GM12878 (cell line): Measurements from ENCODE around the gene FOXD3. TPM values are rescaled to one million over a fixed set of nuclear protein-coding genes. Genes with fewer than 3 reads are reported as not detected.

ENCODE experiments used
- ATAC-seq: fragments of 200-7000 bp; cut with Tn5 transposase; 3 replicates; pipeline ENCODE4 v1.9.1; 2020; ENCODE audit warnings: mild to moderate bottlenecking, moderate library complexity
- BruUV-seq: library from RNA; stranded (reverse); fragments of 400-500 nt; replicated peaks from 2 replicates; lab custom pipeline; 2021; lab: Mats Ljungman, UMichigan
- CTCF ChIA-PET: fragments of 300-600 bp; sonication (Branson Sonifier 250); formaldehyde crosslinking; extraction: SDS; loops from one replicate; lab custom pipeline; 2021; ENCODE audit warnings: inconsistent platforms; lab: Yijun Ruan, JAX
- POLR2A ChIA-PET: fragments of 350-600 bp; formaldehyde crosslinking; extraction: SDS; loops from one replicate; lab custom pipeline; 2021; ENCODE audit warnings: inconsistent platforms; lab: Charles Lee
- RAD21 ChIA-PET: fragments of 300-600 bp; sonication (Branson Sonifier 250); formaldehyde crosslinking; loops from one replicate; lab custom pipeline; 2023; ENCODE audit warnings: antibody characterized with exemption; ENCODE audit not compliant: unreplicated experiment; lab: Charles Lee
- SMC1A ChIA-PET: fragments of 300-600 bp; sonication (Branson Sonifier 250); formaldehyde crosslinking; loops from one replicate; lab custom pipeline; 2023; ENCODE audit not compliant: unreplicated experiment, uncharacterized antibody; lab: Charles Lee
- DNase-seq: peaks from one replicate; pipeline ENCODE4 v3.0.0-alpha.2; 2011; ENCODE audit warnings: low read depth, low spot score
- FAIRE-seq: peaks from 3 replicates; lab custom pipeline; 2011; peaks lifted over from hg19 to GRCh38; lab: Jason Lieb, UNC
- H2AFZ ChIP-seq: 2 replicates; pipeline ENCODE4 v1.6.0; 2011; ENCODE audit warnings: low read depth, low read length, control low read depth; ENCODE audit not compliant: control insufficient read depth
- H3K27ac ChIP-seq: 2 replicates; pipeline ENCODE4 v1.5.1; 2011; ENCODE audit warnings: control low read depth; ENCODE audit not compliant: control insufficient read depth, insufficient read depth
- H3K27me3 ChIP-seq, 2 experiments: replicated peaks in 1 of 2; 2 replicates each; pipeline versions ENCODE4 v1.6.0 to v1.6.1; 2011; ENCODE audit warnings: low read length in 1 of 2; ENCODE audit not compliant: control insufficient read depth in 2 of 2, insufficient read depth in 2 of 2
- H3K36me3 ChIP-seq, 2 experiments: 2 replicates each; pipeline ENCODE4 v1.5.1; 2011; ENCODE audit warnings: low read length in 1 of 2; ENCODE audit not compliant: control insufficient read depth in 2 of 2, insufficient read depth in 2 of 2
- H3K4me1 ChIP-seq: 2 replicates; pipeline ENCODE4 v1.6.1; 2011; ENCODE audit warnings: mild to moderate bottlenecking, low read length, moderate library complexity, mixed read lengths; ENCODE audit not compliant: control insufficient read depth, insufficient read depth
- H3K4me2 ChIP-seq: 2 replicates; pipeline ENCODE4 v1.6.0; 2011; ENCODE audit warnings: control low read depth; ENCODE audit not compliant: control insufficient read depth, insufficient read depth
- H3K4me3 ChIP-seq: fragments of 200-600 bp; sonication (generic); 2 replicates; pipeline ENCODE4 v1.5.1; 2016
- H3K79me2 ChIP-seq: 2 replicates; pipeline ENCODE4 v1.6.0; 2011; ENCODE audit warnings: low read length; ENCODE audit not compliant: control insufficient read depth, insufficient read depth
- H3K9ac ChIP-seq: 2 replicates; pipeline ENCODE4 v1.8.0; 2011; ENCODE audit warnings: low read length, control low read depth, mixed read lengths; ENCODE audit not compliant: control insufficient read depth, insufficient read depth
- H3K9me3 ChIP-seq: replicated peaks from 3 replicates; pipeline ENCODE4 v1.5.1; 2011; ENCODE audit warnings: mild to moderate bottlenecking, low read length; ENCODE audit not compliant: control insufficient read depth, insufficient read depth
- H4K20me1 ChIP-seq: 2 replicates; pipeline ENCODE4 v1.6.0; 2011; ENCODE audit not compliant: control insufficient read depth, insufficient read depth
- CBX5 ChIP-seq: sonication (generic); IDR thresholded peaks from 2 replicates; pipeline ENCODE4 v1.6.1; 2016; ENCODE audit warnings: low read depth, moderate library complexity, mild to moderate bottlenecking, inconsistent platforms
- CHD2 ChIP-seq: IDR thresholded peaks from 2 replicates; pipeline ENCODE4 v1.6.1; 2011; ENCODE audit warnings: low read depth, low read length, improper control_type of control experiment, borderline replicate concordance
- HDAC2 ChIP-seq: fragments of 200-600 bp; sonication (generic); IDR thresholded peaks from 2 replicates; pipeline ENCODE4 v1.6.1; 2017
- POLR2AphosphoS5 ChIP-seq: IDR thresholded peaks from 2 replicates; pipeline ENCODE4 v1.6.1; 2011; ENCODE audit warnings: mild to moderate bottlenecking, low read length, inconsistent platforms
- SIN3A ChIP-seq: IDR thresholded peaks from 2 replicates; pipeline ENCODE4 v1.6.1; 2012; ENCODE audit warnings: low read depth, low read length, improper control_type of control experiment
- ZNF24 ChIP-seq: fragments of 450-650 bp; IDR thresholded peaks from 2 replicates; pipeline ENCODE4 v1.6.1; 2017; ENCODE audit warnings: antibody characterized with exemption, mild to moderate bottlenecking
- ZNF384 ChIP-seq: IDR thresholded peaks from 2 replicates; pipeline ENCODE4 v1.6.1; 2012; ENCODE audit warnings: low read depth, mild to moderate bottlenecking, low read length, improper control_type of control experiment, borderline replicate concordance
- ZNF622 ChIP-seq: fragments of 450-650 bp; IDR thresholded peaks from 2 replicates; pipeline ENCODE4 v1.6.1; 2017; ENCODE audit warnings: mild to moderate bottlenecking, inconsistent platforms
- WGBS: methylation state at CpG from one replicate; pipeline ENCODE4 v1.1.6; 2016; ENCODE audit warnings: low lambda C conversion rate; ENCODE audit not compliant: insufficient replicate concordance, insufficient coverage; ENCODE audit errors: missing lambda C conversion rate; 5-methylcytosine and 5-hydroxymethylcytosine counted together
- in situ Hi-C: fragments of 300-500 bp; cut with MboI; formaldehyde crosslinking; loops from 9 replicates; pipeline ENCODE4 v1.14.3; 2018; ENCODE audit warnings: mixed read lengths
- intact Hi-C: fragments of 100-400 bp; cut with micrococcal nuclease; formaldehyde crosslinking; loops from one replicate; pipeline ENCODE4 v1.14.2; 2022; ENCODE audit not compliant: unreplicated experiment
- polyA plus RNA-seq, 11 experiments: library from polyadenylated mRNA; depleted of rRNA in 4 of 11; unstranded in 6 of 11; stranded (reverse) in 5 of 11; fragments of >200 nt; fragmentation: Nextera tagmentation in 4 of 11; fragmentation: Illumina TruSeq in 1 of 11; extraction: Ambion mirVana in 4 of 11; extraction: Trizol in 1 of 11; gene quantifications; 1 replicate in 1 of 11; 2 replicates in 10 of 11; pipeline versions ENCODE4 v1.2.1 to v1.2.3, GENCODE V29; 2011 to 2016; ENCODE audit warnings: inconsistent platforms in 2 of 11, missing spikeins in 2 of 11, low read depth in 1 of 11
- total RNA-seq, 4 experiments: library from RNA; depleted of rRNA in 3 of 4; stranded (reverse); fragments of >200 nt in 3 of 4; fragmentation: Illumina TruSeq in 1 of 4; extraction: Trizol in 1 of 4; gene quantifications; 2 replicates each; pipeline versions ENCODE4 v1.2.1 to v1.2.3, GENCODE V29; 2013 to 2021
- TF ChIP-seq, protein P1 (sequence below): fragments of 450-650 bp; IDR thresholded peaks from 2 replicates; pipeline ENCODE4 v1.6.1; 2016; ENCODE audit warnings: mild to moderate bottlenecking, moderate library complexity, borderline replicate concordance

Gene FOXD3
- total and polyA plus RNA-seq, 10 of the 15 experiments (the other 5 are each of a cell fraction or from before 2014, with no cell fraction given), result not detected

DNA sequence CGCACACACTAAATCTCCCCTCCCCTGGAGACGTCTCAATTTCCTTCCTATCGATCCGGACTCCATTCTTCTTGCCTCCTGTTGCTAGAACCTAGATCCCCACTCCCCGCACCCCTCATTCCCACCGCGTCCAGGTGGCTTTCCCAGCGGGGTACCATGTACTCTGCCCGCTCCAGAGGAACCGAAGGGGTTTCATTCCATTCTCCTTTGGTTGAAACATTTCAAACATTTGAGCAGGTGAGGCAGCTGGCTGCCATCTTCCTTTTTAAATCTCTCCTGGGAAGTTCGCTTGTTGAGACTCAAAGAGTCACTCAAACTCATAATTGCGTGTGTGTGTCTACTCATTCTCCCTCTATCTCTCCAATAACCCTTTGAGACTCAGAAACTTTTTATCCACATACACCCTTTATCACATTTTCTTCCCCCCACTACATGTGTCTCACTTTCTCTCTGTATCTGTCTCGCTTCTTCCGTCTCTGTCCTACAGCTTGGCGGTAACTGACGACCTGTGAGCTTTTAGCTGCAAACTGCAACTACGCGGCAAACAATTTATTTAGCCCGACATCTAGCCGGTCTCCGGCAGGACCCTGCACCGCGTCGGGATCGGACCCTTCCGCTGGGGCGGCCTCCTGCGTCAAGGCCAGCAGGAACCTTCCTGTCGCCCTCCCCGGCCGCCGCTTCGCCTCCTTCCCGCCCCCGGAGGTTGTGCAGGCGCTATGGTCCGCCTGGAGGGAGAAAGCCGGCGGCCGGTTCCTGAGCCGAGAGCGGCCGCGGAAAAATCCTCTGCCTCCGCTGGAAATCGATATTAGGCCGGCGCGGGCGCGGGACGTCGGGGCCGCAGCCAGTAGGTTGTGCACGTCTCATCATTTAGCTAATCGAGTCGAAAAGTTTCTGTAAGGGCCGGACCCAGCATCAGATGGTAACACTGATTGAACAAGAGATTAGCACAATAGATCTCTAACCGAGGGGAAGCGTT is 3.0 kb upstream of the FOXD3 start:
- peaks cover 1% of the 10 kb centered on the region; the same call in 2 of the 3 replicates for H3K9me3 ChIP-seq
- H3K4me1 ChIP-seq, result no peaks in the 10 kb centered on the region; the same call in 1 of the 2 replicates
- DNase-seq (no peak), ATAC-seq (no peak), FAIRE-seq (no peak)
- H3K27me3 ChIP-seq, result peaks cover 9 to 41% of the 10 kb centered on the region in 2 experiments
- BruUV-seq, result no TSS peak
- WGBS, result 45% methylated on average over 55 of the region's 60 CpGs
- H3K27ac ChIP-seq, result no peak overlapping the region
- H2AFZ ChIP-seq, result no peak overlapping the region
- in situ Hi-C loops, result no loop called here
- ChIA-PET SMC1A (interaction anchor here (1.1 kb wide), 1 partner anchor 88 kb away, joined by 3 read pairs; no protein-coding TSS in a partner anchor), POLR2A (no interaction called here), RAD21 (no interaction called here), CTCF (no interaction called here)
- intact Hi-C loops, result loop anchor here (5.0 to 10.0 kb wide), 2 partner anchors 218 to 365 kb away; no protein-coding TSS in a partner anchor
- H4K20me1 ChIP-seq, result no peaks in the 10 kb centered on the region
- no peak overlapping the region for H3K9ac ChIP-seq
- TF ChIP-seq CHD2 (no peak), SIN3A (no peak), ZNF24 (no peak), POLR2AphosphoS5 (no peak), CBX5 (no peak), HDAC2 (no peak), ZNF384 (no peak), ZNF622 (no peak)
- TF ChIP-seq, protein P1, sequence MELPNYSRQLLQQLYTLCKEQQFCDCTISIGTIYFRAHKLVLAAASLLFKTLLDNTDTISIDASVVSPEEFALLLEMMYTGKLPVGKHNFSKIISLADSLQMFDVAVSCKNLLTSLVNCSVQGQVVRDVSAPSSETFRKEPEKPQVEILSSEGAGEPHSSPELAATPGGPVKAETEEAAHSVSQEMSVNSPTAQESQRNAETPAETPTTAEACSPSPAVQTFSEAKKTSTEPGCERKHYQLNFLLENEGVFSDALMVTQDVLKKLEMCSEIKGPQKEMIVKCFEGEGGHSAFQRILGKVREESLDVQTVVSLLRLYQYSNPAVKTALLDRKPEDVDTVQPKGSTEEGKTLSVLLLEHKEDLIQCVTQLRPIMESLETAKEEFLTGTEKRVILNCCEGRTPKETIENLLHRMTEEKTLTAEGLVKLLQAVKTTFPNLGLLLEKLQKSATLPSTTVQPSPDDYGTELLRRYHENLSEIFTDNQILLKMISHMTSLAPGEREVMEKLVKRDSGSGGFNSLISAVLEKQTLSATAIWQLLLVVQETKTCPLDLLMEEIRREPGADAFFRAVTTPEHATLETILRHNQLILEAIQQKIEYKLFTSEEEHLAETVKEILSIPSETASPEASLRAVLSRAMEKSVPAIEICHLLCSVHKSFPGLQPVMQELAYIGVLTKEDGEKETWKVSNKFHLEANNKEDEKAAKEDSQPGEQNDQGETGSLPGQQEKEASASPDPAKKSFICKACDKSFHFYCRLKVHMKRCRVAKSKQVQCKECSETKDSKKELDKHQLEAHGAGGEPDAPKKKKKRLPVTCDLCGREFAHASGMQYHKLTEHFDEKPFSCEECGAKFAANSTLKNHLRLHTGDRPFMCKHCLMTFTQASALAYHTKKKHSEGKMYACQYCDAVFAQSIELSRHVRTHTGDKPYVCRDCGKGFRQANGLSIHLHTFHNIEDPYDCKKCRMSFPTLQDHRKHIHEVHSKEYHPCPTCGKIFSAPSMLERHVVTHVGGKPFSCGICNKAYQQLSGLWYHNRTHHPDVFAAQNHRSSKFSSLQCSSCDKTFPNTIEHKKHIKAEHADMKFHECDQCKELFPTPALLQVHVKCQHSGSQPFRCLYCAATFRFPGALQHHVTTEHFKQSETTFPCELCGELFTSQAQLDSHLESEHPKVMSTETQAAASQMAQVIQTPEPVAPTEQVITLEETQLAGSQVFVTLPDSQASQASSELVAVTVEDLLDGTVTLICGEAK, result no peak
- H3K4me2 ChIP-seq, result no peak overlapping the region; the same call in 1 of the 2 replicates
- no peaks in the 10 kb centered on the region for H3K36me3 ChIP-seq
- no peaks in the 10 kb centered on the region for H3K79me2 ChIP-seq
- no peak overlapping the region for H3K4me3 ChIP-seq
